IMR-90 (cell line): ENCODE data around the gene ANK3. TPM values are rescaled to one million over a fixed set of nuclear protein-coding genes. Genes with fewer than 3 reads are reported as not detected.

Experiments
- ATAC-seq: fragments of 200-7000 bp; cut with Tn5 transposase; 2 replicates; pipeline ENCODE4 v1.9.1; 2020; ENCODE audit warnings: low read depth, mild to moderate bottlenecking, moderate library complexity
- BruUV-seq: library from RNA; stranded (reverse); fragments of 400-500 nt; replicated peaks from 2 replicates; lab custom pipeline; 2021; lab: Mats Ljungman, UMichigan
- CTCF ChIA-PET: fragments of 300-600 bp; formaldehyde crosslinking; extraction: SDS; loops from one replicate; lab custom pipeline; 2021; ENCODE audit warnings: antibody characterized with exemption; lab: Yijun Ruan, JAX
- POLR2A ChIA-PET: fragments of 300-600 bp; sonication (Branson Sonifier 250); formaldehyde crosslinking; loops from one replicate; lab custom pipeline; 2022; ENCODE audit warnings: antibody characterized with exemption; ENCODE audit not compliant: unreplicated experiment; lab: Charles Lee
- DNase-seq: peaks from one replicate; pipeline ENCODE4 v3.0.0; 2013
- H2AFZ ChIP-seq: replicated peaks from 2 replicates; pipeline ENCODE3; 2013; ENCODE audit warnings: low read length, mild to moderate bottlenecking; ENCODE audit not compliant: poor library complexity
- H2AK5ac ChIP-seq: 2 replicates; pipeline ENCODE4 v1.6.1; 2013; ENCODE audit warnings: low read depth, low read length, inconsistent platforms
- H2AK9ac ChIP-seq: replicated peaks from 2 replicates; pipeline ENCODE3; 2013; ENCODE audit warnings: mild to moderate bottlenecking, low read depth, low read length, moderate library complexity; ENCODE audit not compliant: poor library complexity
- H2BK120ac ChIP-seq: 2 replicates; pipeline ENCODE4 v1.6.1; 2013; ENCODE audit warnings: low read depth, low read length, inconsistent platforms
- H2BK15ac ChIP-seq: 3 replicates; pipeline ENCODE4 v1.6.1; 2013; ENCODE audit warnings: low read depth, low read length, inconsistent platforms
- H2BK20ac ChIP-seq: 2 replicates; pipeline ENCODE4 v1.6.1; 2013; ENCODE audit warnings: low read depth, mild to moderate bottlenecking, inconsistent platforms, low read length, moderate library complexity
- H2BK5ac ChIP-seq: 2 replicates; pipeline ENCODE4 v1.6.1; 2013; ENCODE audit warnings: mild to moderate bottlenecking, low read depth, low read length, inconsistent platforms; ENCODE audit not compliant: poor library complexity, severe bottlenecking
- H3K14ac ChIP-seq: replicated peaks from 2 replicates; pipeline ENCODE4 v1.6.1; 2013; ENCODE audit warnings: low read depth, low read length, inconsistent platforms
- H3K18ac ChIP-seq: 2 replicates; pipeline ENCODE4 v1.6.1; 2013; ENCODE audit warnings: low read depth, low read length, control low read depth
- H3K23ac ChIP-seq: 2 replicates; pipeline ENCODE4 v1.6.1; 2013; ENCODE audit warnings: low read depth, low read length, inconsistent platforms
- H3K27ac ChIP-seq: 2 replicates; pipeline ENCODE4 v1.5.1; 2013; ENCODE audit warnings: mild to moderate bottlenecking, control low read depth, low read length; ENCODE audit not compliant: insufficient read depth
- H3K27me3 ChIP-seq: 2 replicates; pipeline ENCODE4 v1.6.1; 2013; ENCODE audit warnings: low read length; ENCODE audit not compliant: control insufficient read depth, insufficient read depth
- H3K36me3 ChIP-seq: 2 replicates; pipeline ENCODE4 v1.6.1; 2013; ENCODE audit warnings: low read length, mixed read lengths; ENCODE audit not compliant: control insufficient read depth, insufficient read depth
- H3K4ac ChIP-seq: 2 replicates; pipeline ENCODE4 v1.6.1; 2013; ENCODE audit warnings: low read depth, low read length, inconsistent platforms
- H3K4me1 ChIP-seq: 2 replicates; pipeline ENCODE4 v1.6.1; 2013; ENCODE audit warnings: low read length, mixed read lengths; ENCODE audit not compliant: control insufficient read depth, insufficient read depth
- H3K4me2 ChIP-seq: 2 replicates; pipeline ENCODE4 v1.6.1; 2013; ENCODE audit warnings: low read depth, mild to moderate bottlenecking, control low read depth, low read length, moderate library complexity
- H3K4me3 ChIP-seq: 2 replicates; pipeline ENCODE4 v1.5.1; 2013; ENCODE audit warnings: low read depth, mild to moderate bottlenecking, control low read depth, low read length, moderate library complexity; ENCODE audit not compliant: insufficient read depth
- H3K56ac ChIP-seq: 2 replicates; pipeline ENCODE4 v1.6.1; 2013; ENCODE audit warnings: low read length, inconsistent platforms; ENCODE audit not compliant: insufficient read depth; ENCODE audit errors: extremely low read depth
- H3K79me1 ChIP-seq, 2 experiments: 2 replicates each; pipeline ENCODE4 v1.6.1; 2013; ENCODE audit warnings: low read length in 2 of 2, inconsistent platforms in 1 of 2, low read depth in 1 of 2
- H3K9ac ChIP-seq: 2 replicates; pipeline ENCODE4 v1.6.1; 2013; ENCODE audit warnings: low read depth, low read length, control low read depth
- H3K9me1 ChIP-seq: 2 replicates; pipeline ENCODE4 v1.6.1; 2013; ENCODE audit warnings: low read length, inconsistent platforms; ENCODE audit not compliant: insufficient read depth
- H3K9me3 ChIP-seq: 2 replicates; pipeline ENCODE4 v1.6.1; 2013; ENCODE audit warnings: low read length; ENCODE audit not compliant: control insufficient read depth, insufficient read depth
- H4K20me1 ChIP-seq: 2 replicates; pipeline ENCODE4 v1.6.1; 2013; ENCODE audit warnings: low read length, inconsistent platforms; ENCODE audit not compliant: insufficient read depth
- H4K5ac ChIP-seq: 2 replicates; pipeline ENCODE4 v1.6.1; 2013; ENCODE audit warnings: mild to moderate bottlenecking, low read depth, low read length, control low read depth
- H4K8ac ChIP-seq, 2 experiments: 2 replicates each; pipeline ENCODE4 v1.6.1; 2013; ENCODE audit warnings: low read depth in 2 of 2, low read length in 2 of 2, control low read depth in 1 of 2, inconsistent platforms in 1 of 2
- H4K91ac ChIP-seq: 2 replicates; pipeline ENCODE4 v1.6.1; 2013; ENCODE audit warnings: low read depth, low read length, inconsistent platforms; ENCODE audit not compliant: insufficient read depth
- BHLHE40 ChIP-seq: fragments of 150-350 bp; IDR thresholded peaks from 2 replicates; pipeline ENCODE4 v1.6.1; 2016; ENCODE audit warnings: mild to moderate bottlenecking, low read depth, low read length
- CEBPB ChIP-seq: IDR thresholded peaks from 2 replicates; pipeline ENCODE4 v1.6.1; 2012; ENCODE audit warnings: low read depth, low read length, improper control_type of control experiment
- CHD1 ChIP-seq: IDR thresholded peaks from 2 replicates; pipeline ENCODE4 v1.6.1; 2012; ENCODE audit warnings: low read depth, low read length, improper control_type of control experiment
- FOS ChIP-seq: fragments of 150-350 bp; IDR thresholded peaks from 2 replicates; pipeline ENCODE4 v1.6.1; 2016; ENCODE audit warnings: low read depth, low read length
- MAFK ChIP-seq: IDR thresholded peaks from 2 replicates; pipeline ENCODE4 v1.6.1; 2012; ENCODE audit warnings: low read depth, low read length, improper control_type of control experiment
- MAZ ChIP-seq: IDR thresholded peaks from 2 replicates; pipeline ENCODE4 v1.6.1; 2012; ENCODE audit warnings: low read depth, mild to moderate bottlenecking, low read length, improper control_type of control experiment, moderate library complexity, borderline replicate concordance
- NFE2L2 ChIP-seq: fragments of 150-350 bp; IDR thresholded peaks from 2 replicates; pipeline ENCODE4 v1.6.1; 2016; ENCODE audit warnings: low read depth, mild to moderate bottlenecking, low read length
- RAD21 ChIP-seq: IDR thresholded peaks from 2 replicates; pipeline ENCODE4 v1.6.1; 2012; ENCODE audit warnings: low read length, improper control_type of control experiment
- RCOR1 ChIP-seq: IDR thresholded peaks from 2 replicates; pipeline ENCODE4 v1.6.1; 2012; ENCODE audit warnings: mild to moderate bottlenecking, low read length, improper control_type of control experiment; ENCODE audit not compliant: insufficient replicate concordance
- RFX5 ChIP-seq: IDR thresholded peaks from 2 replicates; pipeline ENCODE4 v1.8.0; 2012; ENCODE audit warnings: low read depth, mild to moderate bottlenecking, low read length, moderate library complexity
- SMC3 ChIP-seq: fragments of 150-350 bp; IDR thresholded peaks from 2 replicates; pipeline ENCODE4 v1.6.1; 2016; ENCODE audit warnings: low read depth, mild to moderate bottlenecking, antibody characterized with exemption, low read length, moderate library complexity
- WGBS, 2 experiments: methylation state at CpG; one replicate each; pipeline versions ENCODE4 v1.1.5 to v1.1.7; 2013; ENCODE audit warnings: missing lambda C conversion rate in 2 of 2; ENCODE audit not compliant: insufficient read length in 1 of 2; ENCODE audit errors: extremely low coverage in 2 of 2; 5-methylcytosine and 5-hydroxymethylcytosine counted together
- dilution Hi-C: fragments of 300-500 bp; cut with HindIII; formaldehyde crosslinking; loops from one replicate; pipeline ENCODE4 v1.14.3; 2018; ENCODE audit warnings: low sequenced_read_pairs; ENCODE audit not compliant: unreplicated experiment
- in situ Hi-C: fragments of 300-500 bp; cut with MboI; formaldehyde crosslinking; loops from 3 replicates; pipeline ENCODE4 v1.14.3; 2019; ENCODE audit warnings: low sequenced_read_pairs, inconsistent platforms, mixed read lengths
- intact Hi-C: fragments of 100-400 bp; cut with micrococcal nuclease; formaldehyde crosslinking; loops from 2 replicates; pipeline ENCODE4 v1.10.0; 2022
- polyA plus RNA-seq, 3 experiments: library from polyadenylated mRNA; depleted of rRNA; stranded (reverse); fragments of >200 nt; gene quantifications; 2 replicates each; pipeline ENCODE4 v1.2.3, GENCODE V29; 2012; ENCODE audit warnings: low replicate concordance in 1 of 3
- total RNA-seq: library from RNA; depleted of rRNA; stranded (reverse); fragments of >200 nt; gene quantifications from 2 replicates; pipeline ENCODE4 v1.2.3, GENCODE V29; 2012
- TF ChIP-seq, protein P1 (sequence below): fragments of 150-350 bp; IDR thresholded peaks from 2 replicates; pipeline ENCODE4 v1.6.1; 2016; ENCODE audit warnings: low read depth, mild to moderate bottlenecking, low read length, moderate library complexity, borderline replicate concordance
- TF ChIP-seq, protein P2 (sequence below): fragments of 150-350 bp; IDR thresholded peaks from 2 replicates; pipeline ENCODE4 v1.6.1; 2017; ENCODE audit warnings: mild to moderate bottlenecking, antibody characterized with exemption, low read length, low read depth

The ANK3 gene
- total and polyA plus RNA-seq, 2 of the 4 experiments (the other 2 are of a cell fraction): 0.63 to 1.8 TPM

GRCh38 chr10:60270426-60270825 is 119.2 kb downstream of the ANK3 start:
- H4K8ac ChIP-seq: no peak overlapping the region
- no peaks in the 10 kb centered on the region for H3K9me1 ChIP-seq
- no peak overlapping the region for H2AFZ ChIP-seq
- H3K4ac ChIP-seq: no peak overlapping the region
- DNase-seq: peak; percentile 40
- H3K4me3 ChIP-seq: no peak overlapping the region
- no peaks in the 10 kb centered on the region for H3K9me3 ChIP-seq
- no peak overlapping the region for H2AK9ac ChIP-seq
- H2AK5ac ChIP-seq: no peak overlapping the region
- CTCF ChIA-PET: no interaction called here
- H4K91ac ChIP-seq: no peak overlapping the region
- no peak overlapping the region for H3K56ac ChIP-seq
- no peaks in the 10 kb centered on the region for H3K79me1 ChIP-seq
- no peak overlapping the region for H2BK120ac ChIP-seq
- H2BK20ac ChIP-seq: no peak overlapping the region
- no TSS peak for BruUV-seq
- WGBS, 2 experiments: no CpG with 5 or more reads among the region's 1 CpG
- no peak overlapping the region for H3K4me2 ChIP-seq
- no peaks in the 10 kb centered on the region for H4K20me1 ChIP-seq
- H3K4me1 ChIP-seq: no peaks in the 10 kb centered on the region
- dilution Hi-C loops: no loop called here
- no peak overlapping the region for H2BK5ac ChIP-seq
- intact Hi-C loops: no loop called here
- H3K18ac ChIP-seq: no peak overlapping the region
- no peak overlapping the region for H3K23ac ChIP-seq
- POLR2A ChIA-PET: no interaction called here
- H3K27ac ChIP-seq: no peak overlapping the region
- TF ChIP-seq, protein P1, sequence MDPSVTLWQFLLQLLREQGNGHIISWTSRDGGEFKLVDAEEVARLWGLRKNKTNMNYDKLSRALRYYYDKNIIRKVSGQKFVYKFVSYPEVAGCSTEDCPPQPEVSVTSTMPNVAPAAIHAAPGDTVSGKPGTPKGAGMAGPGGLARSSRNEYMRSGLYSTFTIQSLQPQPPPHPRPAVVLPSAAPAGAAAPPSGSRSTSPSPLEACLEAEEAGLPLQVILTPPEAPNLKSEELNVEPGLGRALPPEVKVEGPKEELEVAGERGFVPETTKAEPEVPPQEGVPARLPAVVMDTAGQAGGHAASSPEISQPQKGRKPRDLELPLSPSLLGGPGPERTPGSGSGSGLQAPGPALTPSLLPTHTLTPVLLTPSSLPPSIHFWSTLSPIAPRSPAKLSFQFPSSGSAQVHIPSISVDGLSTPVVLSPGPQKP: no peak
- no peak for TF ChIP-seq BHLHE40
- no peak for TF ChIP-seq RAD21
- no peak for TF ChIP-seq MAFK
- TF ChIP-seq NFE2L2: no peak
- TF ChIP-seq RFX5: no peak
- TF ChIP-seq, protein P2, sequence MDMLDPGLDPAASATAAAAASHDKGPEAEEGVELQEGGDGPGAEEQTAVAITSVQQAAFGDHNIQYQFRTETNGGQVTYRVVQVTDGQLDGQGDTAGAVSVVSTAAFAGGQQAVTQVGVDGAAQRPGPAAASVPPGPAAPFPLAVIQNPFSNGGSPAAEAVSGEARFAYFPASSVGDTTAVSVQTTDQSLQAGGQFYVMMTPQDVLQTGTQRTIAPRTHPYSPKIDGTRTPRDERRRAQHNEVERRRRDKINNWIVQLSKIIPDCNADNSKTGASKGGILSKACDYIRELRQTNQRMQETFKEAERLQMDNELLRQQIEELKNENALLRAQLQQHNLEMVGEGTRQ: no peak
- no peak for TF ChIP-seq MAZ
- no peak for TF ChIP-seq CEBPB
- no peak for TF ChIP-seq SMC3
- no peak for TF ChIP-seq CHD1
- no peak for TF ChIP-seq RCOR1
- TF ChIP-seq FOS: no peak
- H3K27me3 ChIP-seq: no peaks in the 10 kb centered on the region; the same call in 1 of the 2 replicates
- H4K5ac ChIP-seq: no peak overlapping the region
- no peak overlapping the region for H2BK15ac ChIP-seq
- in situ Hi-C loops: no loop called here
- no peak overlapping the region for H3K14ac ChIP-seq
- peak; percentile 40; the same call in 1 of the 2 replicates for ATAC-seq
- no peaks in the 10 kb centered on the region for H3K36me3 ChIP-seq
- no peak overlapping the region for H3K9ac ChIP-seq
